Measurements from ENCODE around the gene FOXL1. TPM values are rescaled to one million over a fixed set of nuclear protein-coding genes. Genes with fewer than 3 reads are reported as not detected.

FOXL1 gene
- polyA plus RNA-seq, 1 experiment: 41.1 TPM

DNA sequence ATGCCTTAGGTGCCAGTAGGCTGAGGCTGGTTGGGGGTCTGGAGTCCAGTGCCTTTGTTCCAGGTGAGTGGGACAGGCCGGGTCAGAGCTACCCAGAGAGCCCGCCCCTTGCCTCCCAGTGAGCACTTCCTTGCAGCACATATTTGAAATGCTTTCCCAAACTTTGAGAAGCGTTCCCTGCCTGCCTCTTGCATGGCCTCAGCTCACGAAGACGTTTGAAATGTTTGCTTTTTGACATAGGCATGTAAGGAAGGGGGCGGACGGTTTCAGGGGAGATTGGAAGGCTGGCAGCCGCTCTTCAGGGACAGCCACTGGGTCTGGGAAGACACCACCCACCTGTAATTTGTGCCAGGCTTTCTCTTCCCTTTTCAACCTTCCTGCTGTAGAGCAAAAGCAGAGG, 5.1 kb upstream of the FOXL1 start:
- POLR2A ChIA-PET: no interaction called here

GRCh38 chr16:86573646-86574508, 4.5 kb upstream of the FOXL1 start:
- no peak for DNase-seq (ENCODE audit: low read depth, low spot score)
- Histone ChIP-seq H3K9me3 (ENCODE audit: control insufficient read depth, insufficient read depth, low read length) (no peaks in the 10 kb centered on the region; the same call in 1 of the 2 replicates), H3K27me3 (ENCODE audit: control insufficient read depth, insufficient read depth, low read length) (no peaks in the 10 kb centered on the region), H3K27ac (ENCODE audit: low read depth, low read length) (peak overlapping the region; percentile 21), H3K4me3 (ENCODE audit: low read depth, low read length) (no peak overlapping the region)
- POLR2A ChIA-PET: interaction anchor here (0.6 kb wide), 1 partner anchor 96 kb away, joined by 6 read pairs; no protein-coding TSS in a partner anchor
- CTCF ChIA-PET: interaction anchor here (2.4 kb wide), 1 partner anchor 488 kb away, joined by 7 read pairs; no protein-coding TSS in a partner anchor
- no peak for TF ChIP-seq CTCF (IDR thresholded peaks at IDR 0.05; ENCODE audit: low read depth, low read length)

More for the DNA sequence above, 5.1 kb upstream of the FOXL1 start:
- H3K27me3 ChIP-seq (ENCODE audit: control insufficient read depth, insufficient read depth, low read length): no peaks in the 10 kb centered on the region
- H3K27ac ChIP-seq (ENCODE audit: low read depth, low read length): no peak overlapping the region
- no peak for DNase-seq (ENCODE audit: low read depth, low spot score)
- no peak for TF ChIP-seq CTCF (IDR thresholded peaks at IDR 0.05; ENCODE audit: low read depth, low read length)
- H3K4me3 ChIP-seq (ENCODE audit: low read depth, low read length): no peak overlapping the region
- H3K9me3 ChIP-seq (ENCODE audit: control insufficient read depth, insufficient read depth, low read length): no peaks in the 10 kb centered on the region; the same call in 1 of the 2 replicates
- CTCF ChIA-PET: interaction anchor here (1.0 to 2.4 kb wide), 2 partner anchors 10 to 489 kb away, joined by 3 to 7 read pairs; no protein-coding TSS in a partner anchor

DNA sequence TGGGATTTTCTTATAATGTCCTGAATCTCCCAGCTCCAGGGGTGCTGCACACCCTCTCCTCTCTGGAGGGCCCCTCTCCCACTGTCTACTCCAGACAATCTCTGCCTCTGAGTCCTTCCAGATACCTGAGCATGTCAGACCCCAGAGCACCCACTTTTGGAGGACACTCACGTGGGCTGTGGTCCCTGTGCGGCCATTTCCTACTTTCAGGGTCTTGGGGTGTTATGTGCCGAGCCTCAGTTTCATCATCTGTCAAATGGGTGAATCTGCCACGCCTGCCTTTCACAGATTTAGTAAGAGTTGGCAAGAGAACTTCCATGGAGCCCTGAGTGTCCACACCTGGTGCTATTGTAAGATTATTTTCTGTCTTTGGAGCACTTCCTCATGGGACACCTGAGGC, 3.7 kb upstream of the FOXL1 start:
- Histone ChIP-seq H3K27ac (ENCODE audit: low read depth, low read length) (no peak overlapping the region), H3K27me3 (ENCODE audit: control insufficient read depth, insufficient read depth, low read length) (no peaks in the 10 kb centered on the region), H3K9me3 (ENCODE audit: control insufficient read depth, insufficient read depth, low read length) (no peaks in the 10 kb centered on the region; the same call in 1 of the 2 replicates), H3K4me3 (ENCODE audit: low read depth, low read length) (no peak overlapping the region)
- TF ChIP-seq CTCF (IDR thresholded peaks at IDR 0.05; ENCODE audit: low read depth, low read length): no peak
- no peak for DNase-seq (ENCODE audit: low read depth, low spot score)
- CTCF ChIA-PET: interaction anchor here (0.7 to 2.4 kb wide), 5 partner anchors 10 to 503 kb away, joined by 3 to 15 read pairs (median 3); no protein-coding TSS in a partner anchor
- POLR2A ChIA-PET: no interaction called here

DNA sequence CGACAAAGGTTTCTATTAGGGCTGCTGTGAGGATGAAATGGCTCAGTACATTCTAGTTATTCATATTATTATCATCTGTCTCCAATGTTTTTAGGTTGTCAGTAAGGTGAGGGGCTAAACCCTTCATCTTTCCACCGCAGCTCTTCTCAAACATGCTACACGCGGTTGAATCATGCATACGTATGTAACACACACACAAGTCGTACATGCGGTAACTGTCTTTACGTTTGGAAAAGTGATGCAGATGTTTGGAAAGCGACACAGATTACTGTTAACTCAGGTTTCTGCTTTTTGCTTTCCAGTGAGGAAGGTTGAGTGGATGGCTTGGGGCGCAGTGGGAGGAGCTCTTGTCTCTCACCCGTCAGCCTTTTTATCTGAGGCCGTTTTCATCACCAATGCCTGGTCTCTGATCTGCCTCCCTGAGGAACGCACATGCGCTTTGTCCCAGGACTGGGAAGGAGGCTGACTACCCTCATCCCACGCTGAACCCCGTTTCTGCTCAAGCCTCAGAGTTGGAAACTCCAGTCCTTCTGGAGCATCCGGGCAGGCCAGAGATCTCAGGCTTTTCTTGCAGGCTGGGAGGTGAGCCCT, 3.2 kb upstream of the FOXL1 start:
- ChIA-PET POLR2A (interaction anchor here (0.7 to 1.5 kb wide), 5 partner anchors 10 to 557 kb away, joined by 3 to 10 read pairs (median 7); no protein-coding TSS in a partner anchor), CTCF (interaction anchor here (0.7 to 2.1 kb wide), 5 partner anchors 11 to 503 kb away, joined by 3 to 15 read pairs (median 3); no protein-coding TSS in a partner anchor)
- H3K27me3 ChIP-seq (ENCODE audit: control insufficient read depth, insufficient read depth, low read length): no peaks in the 10 kb centered on the region
- DNase-seq (ENCODE audit: low read depth, low spot score): no peak
- H3K9me3 ChIP-seq (ENCODE audit: control insufficient read depth, insufficient read depth, low read length): no peaks in the 10 kb centered on the region; the same call in 1 of the 2 replicates
- H3K27ac ChIP-seq (ENCODE audit: low read depth, low read length): peak overlapping the region; percentile 100
- peak overlapping the region; percentile 76 for H3K4me3 ChIP-seq (ENCODE audit: low read depth, low read length)
- TF ChIP-seq CTCF (IDR thresholded peaks at IDR 0.05; ENCODE audit: low read depth, low read length): no peak
